Ishikawa (cell line): ENCODE results near the gene CHCHD6.

ENCODE experiments used
- CEBPB ChIP-seq: IDR thresholded peaks from 2 replicates; pipeline ENCODE4 v1.6.1; 2012
- CREB1 ChIP-seq: IDR thresholded peaks from 2 replicates; pipeline ENCODE4 v1.6.1; 2012; ENCODE audit warnings: low read depth
- EGR1 ChIP-seq: IDR thresholded peaks from 2 replicates; pipeline ENCODE4 v1.6.1; 2012
- EP300 ChIP-seq: IDR thresholded peaks from 2 replicates; pipeline ENCODE4 v1.6.1; 2012; ENCODE audit warnings: borderline replicate concordance
- FOXM1 ChIP-seq: IDR thresholded peaks from 2 replicates; pipeline ENCODE4 v1.6.1; 2012; ENCODE audit warnings: low read depth, borderline replicate concordance
- MAX ChIP-seq: IDR thresholded peaks from 2 replicates; pipeline ENCODE4 v1.6.1; 2012
- NFIC ChIP-seq: IDR thresholded peaks from 2 replicates; pipeline ENCODE4 v1.6.1; 2012
- RAD21 ChIP-seq: IDR thresholded peaks from 2 replicates; pipeline ENCODE4 v1.6.1; 2012; ENCODE audit warnings: low read depth
- TAF1 ChIP-seq: IDR thresholded peaks from 2 replicates; pipeline ENCODE4 v1.6.1; 2012; ENCODE audit warnings: low read depth, mild to moderate bottlenecking
- TCF12 ChIP-seq: IDR thresholded peaks from 2 replicates; pipeline ENCODE4 v1.6.1; 2012; ENCODE audit warnings: low read depth
- TEAD4 ChIP-seq: IDR thresholded peaks from 2 replicates; pipeline ENCODE4 v1.6.1; 2012
- USF1 ChIP-seq: IDR thresholded peaks from 2 replicates; pipeline ENCODE4 v1.6.1; 2012
- YY1 ChIP-seq: IDR thresholded peaks from 2 replicates; pipeline ENCODE4 v1.6.1; 2012; ENCODE audit warnings: low read depth
- ZBTB7A ChIP-seq: IDR thresholded peaks from 2 replicates; pipeline ENCODE4 v1.6.1; 2012; ENCODE audit warnings: low read depth
- TF ChIP-seq, protein P1 (sequence below): IDR thresholded peaks from 2 replicates; pipeline ENCODE4 v1.6.1; 2012; ENCODE audit warnings: low read depth, mild to moderate bottlenecking

CHCHD6 gene

DNA sequence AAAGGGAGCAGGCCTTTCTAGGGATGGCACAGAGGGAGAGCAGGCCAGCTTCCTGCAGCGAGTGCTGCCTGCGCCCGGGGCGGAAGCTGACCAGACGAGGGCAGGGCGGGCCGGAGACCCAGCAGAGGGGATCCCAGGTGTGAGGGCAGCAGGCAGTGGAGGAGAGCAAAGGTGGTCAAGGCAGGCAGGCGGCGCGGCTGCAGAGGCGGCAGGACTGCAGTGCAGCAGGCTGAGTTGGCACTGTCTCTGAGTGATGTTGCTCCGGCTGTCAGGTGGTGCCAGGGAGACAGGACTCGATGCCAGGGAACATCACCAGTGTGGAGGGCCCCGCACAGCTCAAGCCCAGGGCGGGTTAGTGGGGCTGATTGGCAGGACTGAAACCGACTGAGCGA lies 256.6 kb downstream of the CHCHD6 start:
- no peak for TF ChIP-seq FOXM1
- TF ChIP-seq CEBPB, result no peak
- TF ChIP-seq USF1, result no peak
- TF ChIP-seq CREB1, result no peak
- TF ChIP-seq RAD21, result no peak

GRCh38 chr3:126961191-126961790 lies 257.3 kb downstream of the CHCHD6 start:
- TF ChIP-seq MAX (no peak), EP300 (no peak), RAD21 (no peak), USF1 (no peak), NFIC (no peak), EGR1 (no peak), FOXM1 (no peak), CEBPB (no peak)
- TF ChIP-seq, protein P1, sequence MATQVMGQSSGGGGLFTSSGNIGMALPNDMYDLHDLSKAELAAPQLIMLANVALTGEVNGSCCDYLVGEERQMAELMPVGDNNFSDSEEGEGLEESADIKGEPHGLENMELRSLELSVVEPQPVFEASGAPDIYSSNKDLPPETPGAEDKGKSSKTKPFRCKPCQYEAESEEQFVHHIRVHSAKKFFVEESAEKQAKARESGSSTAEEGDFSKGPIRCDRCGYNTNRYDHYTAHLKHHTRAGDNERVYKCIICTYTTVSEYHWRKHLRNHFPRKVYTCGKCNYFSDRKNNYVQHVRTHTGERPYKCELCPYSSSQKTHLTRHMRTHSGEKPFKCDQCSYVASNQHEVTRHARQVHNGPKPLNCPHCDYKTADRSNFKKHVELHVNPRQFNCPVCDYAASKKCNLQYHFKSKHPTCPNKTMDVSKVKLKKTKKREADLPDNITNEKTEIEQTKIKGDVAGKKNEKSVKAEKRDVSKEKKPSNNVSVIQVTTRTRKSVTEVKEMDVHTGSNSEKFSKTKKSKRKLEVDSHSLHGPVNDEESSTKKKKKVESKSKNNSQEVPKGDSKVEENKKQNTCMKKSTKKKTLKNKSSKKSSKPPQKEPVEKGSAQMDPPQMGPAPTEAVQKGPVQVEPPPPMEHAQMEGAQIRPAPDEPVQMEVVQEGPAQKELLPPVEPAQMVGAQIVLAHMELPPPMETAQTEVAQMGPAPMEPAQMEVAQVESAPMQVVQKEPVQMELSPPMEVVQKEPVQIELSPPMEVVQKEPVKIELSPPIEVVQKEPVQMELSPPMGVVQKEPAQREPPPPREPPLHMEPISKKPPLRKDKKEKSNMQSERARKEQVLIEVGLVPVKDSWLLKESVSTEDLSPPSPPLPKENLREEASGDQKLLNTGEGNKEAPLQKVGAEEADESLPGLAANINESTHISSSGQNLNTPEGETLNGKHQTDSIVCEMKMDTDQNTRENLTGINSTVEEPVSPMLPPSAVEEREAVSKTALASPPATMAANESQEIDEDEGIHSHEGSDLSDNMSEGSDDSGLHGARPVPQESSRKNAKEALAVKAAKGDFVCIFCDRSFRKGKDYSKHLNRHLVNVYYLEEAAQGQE, result no peak

DNA sequence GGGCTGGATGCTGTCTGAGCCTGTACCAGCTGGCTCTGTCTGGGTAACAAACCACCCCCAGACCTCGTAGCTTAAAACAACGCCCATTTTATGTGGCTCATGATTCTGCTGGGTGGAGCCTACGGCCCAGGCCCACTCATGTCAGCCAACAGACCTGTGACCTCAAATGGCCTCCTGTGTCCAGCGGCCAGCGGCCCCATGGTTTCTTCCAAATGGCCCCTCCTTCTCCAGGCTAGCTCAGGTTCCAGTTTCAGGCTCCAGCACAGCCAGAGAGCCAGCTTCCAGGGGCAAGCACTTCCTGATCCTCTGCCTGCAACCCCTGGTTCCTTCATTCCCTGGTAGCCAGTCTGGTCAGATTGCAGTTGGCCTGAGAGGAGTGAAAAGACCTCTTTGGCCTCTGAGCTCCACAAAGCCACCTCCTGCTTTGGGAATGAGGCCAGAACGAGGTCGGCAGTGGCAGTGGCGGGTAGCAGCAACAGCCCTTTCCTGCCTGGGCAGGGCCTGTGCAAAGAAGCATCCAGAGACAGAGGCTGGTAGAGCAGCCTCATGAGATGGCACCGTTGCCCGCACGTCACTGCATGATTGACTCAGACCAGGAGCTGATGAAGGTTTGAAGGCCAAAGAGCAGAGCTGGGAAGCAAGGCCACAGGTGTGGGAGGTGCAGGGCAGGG lies 257.9 kb downstream of the CHCHD6 start:
- no peak for TF ChIP-seq USF1
- TF ChIP-seq TCF12, result no peak
- no peak for TF ChIP-seq MAX
- no peak for TF ChIP-seq CEBPB
- TF ChIP-seq NFIC, result no peak
- no peak for TF ChIP-seq ZBTB7A
- TF ChIP-seq FOXM1, result no peak
- TF ChIP-seq EP300, result no peak
- no peak for TF ChIP-seq CREB1

DNA sequence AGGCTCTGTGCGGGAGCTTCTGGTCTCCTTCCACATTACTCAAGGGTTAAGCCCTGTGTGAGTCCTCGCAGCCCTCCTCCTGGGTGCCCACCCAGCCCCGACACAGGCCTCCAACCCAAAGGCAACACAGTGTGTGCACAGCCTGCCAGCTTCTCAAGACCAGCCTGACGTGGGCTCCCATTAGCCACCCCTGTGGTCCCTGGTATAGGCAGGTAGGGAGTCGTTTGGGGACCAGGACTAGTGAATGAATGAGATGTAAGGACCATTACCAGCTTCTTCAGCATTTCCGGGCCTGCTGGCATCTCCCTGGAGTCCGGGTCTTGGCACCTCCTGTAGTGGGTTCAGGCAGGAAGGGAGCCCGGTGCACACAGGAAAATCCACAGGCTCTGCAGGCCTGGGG lies 258.7 kb downstream of the CHCHD6 start:
- TF ChIP-seq CEBPB (no peak), YY1 (no peak), CREB1 (no peak), EGR1 (no peak), RAD21 (no peak)
- TF ChIP-seq, protein P1, result no peak

DNA sequence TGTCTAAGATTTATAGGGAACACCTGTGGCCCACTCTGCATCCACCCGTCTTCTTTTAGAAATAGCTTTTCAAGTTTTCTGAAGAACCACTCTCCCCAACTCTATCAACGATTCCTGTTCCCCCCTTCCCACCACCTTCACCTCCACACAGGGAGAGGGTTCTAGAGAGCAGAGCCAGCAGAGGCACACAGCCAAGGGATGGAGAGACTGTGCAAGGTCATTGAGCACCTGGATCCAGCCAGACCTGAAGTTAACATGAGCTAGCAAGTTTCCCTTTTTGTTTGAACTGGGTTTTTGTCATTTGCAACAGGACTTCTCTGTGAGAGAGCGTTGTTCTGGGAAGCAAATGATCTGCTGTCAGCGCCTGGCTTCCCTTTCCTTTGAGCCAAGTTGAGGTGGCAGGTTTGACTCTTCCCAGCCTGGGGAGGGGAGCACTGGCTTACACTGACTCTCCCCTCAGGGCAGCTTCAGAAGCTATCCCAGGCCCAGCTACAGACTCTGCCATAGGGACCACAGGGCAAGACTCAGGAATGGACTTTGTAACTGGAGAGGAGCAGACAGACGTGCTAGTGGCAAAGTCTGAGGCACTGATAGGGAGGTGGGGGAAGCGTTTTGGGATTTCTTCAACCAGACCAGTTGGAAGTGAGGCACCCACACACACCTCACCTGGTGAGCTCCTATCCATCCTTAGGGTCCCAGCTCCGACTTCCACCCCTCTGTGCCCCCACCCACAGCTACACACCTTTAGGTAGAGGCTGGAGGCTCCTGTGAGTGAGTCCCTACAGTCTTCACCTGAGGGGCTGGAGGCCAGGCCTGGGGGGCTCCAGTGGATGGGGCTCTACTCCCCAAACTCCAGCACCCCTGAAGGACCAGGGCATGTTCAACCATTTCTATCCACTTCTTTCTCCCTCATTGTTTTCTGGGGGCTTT lies 259.5 kb downstream of the CHCHD6 start:
- TF ChIP-seq FOXM1, result no peak
- no peak for TF ChIP-seq YY1
- no peak for TF ChIP-seq RAD21
- no peak for TF ChIP-seq ZBTB7A
- TF ChIP-seq TCF12, result no peak
- no peak for TF ChIP-seq CEBPB
- no peak for TF ChIP-seq CREB1
- no peak for TF ChIP-seq EP300
- no peak for TF ChIP-seq TAF1
- TF ChIP-seq, protein P1, result no peak
- no peak for TF ChIP-seq TEAD4
